GM12865 (cell line): ENCODE measurements around the gene PFKFB3.

ENCODE experiments used
- DNase-seq: peaks from one replicate; pipeline ENCODE4 v3.0.0; 2010; ENCODE audit warnings: low read depth
- H3K4me3 ChIP-seq: 2 replicates; pipeline ENCODE4 v1.5.1; 2011; ENCODE audit warnings: mild to moderate bottlenecking, low read depth, low read length, control low read depth
- CTCF ChIP-seq: IDR thresholded peaks from 2 replicates; pipeline ENCODE4 v1.5.1; 2011; ENCODE audit warnings: low read length, control low read depth, low read depth, inconsistent platforms; ENCODE audit not compliant: insufficient read depth; ENCODE audit errors: missing control alignments

Gene PFKFB3

GRCh38 chr10:6249698-6250097, 47.0 kb downstream of the PFKFB3 start:
- DNase-seq = no peak
- no peak for TF ChIP-seq CTCF
- H3K4me3 ChIP-seq = no peak overlapping the region

- DNase-seq = no peak
- TF ChIP-seq CTCF = no peak
Observed at GRCh38 chr10:6250745-6251144, 48.0 kb downstream of the PFKFB3 start.

GRCh38 chr10:6254201-6254600, 51.5 kb downstream of the PFKFB3 start:
- no peak for TF ChIP-seq CTCF
- no peak overlapping the region for H3K4me3 ChIP-seq
- DNase-seq = no peak

More at GRCh38 chr10:6250745-6251144, 48.0 kb downstream of the PFKFB3 start:
- H3K4me3 ChIP-seq = no peak overlapping the region

- no peak for DNase-seq
- no peak overlapping the region for H3K4me3 ChIP-seq
- TF ChIP-seq CTCF = no peak
Observed at GRCh38 chr10:6255548-6256061, 52.9 kb downstream of the PFKFB3 start.

GRCh38 chr10:6256439-6256838, 53.7 kb downstream of the PFKFB3 start:
- no peak for DNase-seq
- no peak overlapping the region for H3K4me3 ChIP-seq
- no peak for TF ChIP-seq CTCF

- DNase-seq = no peak
- H3K4me3 ChIP-seq = no peak overlapping the region
- TF ChIP-seq CTCF = no peak
Observed at GRCh38 chr10:6259153-6259552, 56.4 kb downstream of the PFKFB3 start.

- H3K4me3 ChIP-seq = no peak overlapping the region
- no peak for DNase-seq
- TF ChIP-seq CTCF = no peak
Observed at GRCh38 chr10:6260843-6261242, 58.1 kb downstream of the PFKFB3 start.
